GM12872 (cell line): ENCODE measurements around the gene TMOD3.

Experiments
- CTCF ChIP-seq: IDR thresholded peaks from 3 replicates; pipeline ENCODE4 v1.5.1; 2011; ENCODE audit warnings: low read depth, mild to moderate bottlenecking, low read length, moderate library complexity; ENCODE audit not compliant: insufficient read depth

The TMOD3 gene

GRCh38 chr15:51829376-51830275 is at the start of gene TMOD3:
TSS of gene TMOD3 (plus strand) at chr15:51829653. CDS start at chr15:51862885, 33,232 bp downstream.
- TF ChIP-seq CTCF: no peak

- TF ChIP-seq CTCF: no peak
Measured at GRCh38 chr15:51780636-51781035, 48.8 kb upstream of the TMOD3 start.

GRCh38 chr15:51781506-51781905 is 47.9 kb upstream of the TMOD3 start:
- TF ChIP-seq CTCF: no peak

GRCh38 chr15:51782357-51782896 is 47.0 kb upstream of the TMOD3 start:
- peak; percentile 36; the same call in 2 of the 3 replicates for TF ChIP-seq CTCF

- no peak for TF ChIP-seq CTCF
Measured at GRCh38 chr15:51783967-51784366, 45.5 kb upstream of the TMOD3 start.

GRCh38 chr15:51793521-51794305 is 35.7 kb upstream of the TMOD3 start:
- no peak for TF ChIP-seq CTCF

GRCh38 chr15:51796847-51797401 is 32.5 kb upstream of the TMOD3 start:
- TF ChIP-seq CTCF: no peak
